AG04450 (cell line): ENCODE measurements around the gene CUEDC1. TPM values are rescaled to one million over a fixed set of nuclear protein-coding genes. Genes with fewer than 3 reads are reported as not detected.

ENCODE experiments used
- CTCF ChIA-PET: fragments of 300-600, 350-600 bp; formaldehyde crosslinking; extraction: SDS; loops from one replicate; lab custom pipeline; 2022; ENCODE audit warnings: antibody characterized with exemption, inconsistent platforms; lab: Charles Lee
- POLR2A ChIA-PET: fragments of 350-600 bp; formaldehyde crosslinking; extraction: SDS; loops from one replicate; lab custom pipeline; 2021; ENCODE audit warnings: antibody characterized with exemption, inconsistent platforms; lab: Yijun Ruan, JAX
- DNase-seq: peaks from one replicate; pipeline ENCODE4 v3.0.0-alpha.2; 2011; ENCODE audit warnings: low read depth, low spot score
- H3K27ac ChIP-seq: one replicate; pipeline ENCODE4 v1.5.1; 2012; ENCODE audit warnings: low read depth, low read length, control low read depth
- H3K27me3 ChIP-seq: one replicate; pipeline ENCODE4 v1.6.0; 2012; ENCODE audit warnings: low read length; ENCODE audit not compliant: control insufficient read depth, insufficient read depth
- H3K4me3 ChIP-seq: 2 replicates; pipeline ENCODE4 v1.5.1; 2011; ENCODE audit warnings: mild to moderate bottlenecking, low read depth, low read length, control low read depth
- H3K9me3 ChIP-seq: 2 replicates; pipeline ENCODE4 v1.5.1; 2012; ENCODE audit warnings: low read length; ENCODE audit not compliant: control insufficient read depth, insufficient read depth
- polyA plus RNA-seq: library from polyadenylated mRNA; depleted of rRNA; stranded (reverse); fragments of >200 nt; gene quantifications from 2 replicates; pipeline ENCODE4 v1.2.3, GENCODE V29; 2011
- TF ChIP-seq, protein P1 (sequence below): IDR thresholded peaks from 2 replicates; pipeline ENCODE4 v1.5.1; 2011; ENCODE audit warnings: low read depth, low read length, control low read depth, inconsistent platforms

The CUEDC1 gene
- polyA plus RNA-seq, 1 experiment = 21.6 TPM

DNA sequence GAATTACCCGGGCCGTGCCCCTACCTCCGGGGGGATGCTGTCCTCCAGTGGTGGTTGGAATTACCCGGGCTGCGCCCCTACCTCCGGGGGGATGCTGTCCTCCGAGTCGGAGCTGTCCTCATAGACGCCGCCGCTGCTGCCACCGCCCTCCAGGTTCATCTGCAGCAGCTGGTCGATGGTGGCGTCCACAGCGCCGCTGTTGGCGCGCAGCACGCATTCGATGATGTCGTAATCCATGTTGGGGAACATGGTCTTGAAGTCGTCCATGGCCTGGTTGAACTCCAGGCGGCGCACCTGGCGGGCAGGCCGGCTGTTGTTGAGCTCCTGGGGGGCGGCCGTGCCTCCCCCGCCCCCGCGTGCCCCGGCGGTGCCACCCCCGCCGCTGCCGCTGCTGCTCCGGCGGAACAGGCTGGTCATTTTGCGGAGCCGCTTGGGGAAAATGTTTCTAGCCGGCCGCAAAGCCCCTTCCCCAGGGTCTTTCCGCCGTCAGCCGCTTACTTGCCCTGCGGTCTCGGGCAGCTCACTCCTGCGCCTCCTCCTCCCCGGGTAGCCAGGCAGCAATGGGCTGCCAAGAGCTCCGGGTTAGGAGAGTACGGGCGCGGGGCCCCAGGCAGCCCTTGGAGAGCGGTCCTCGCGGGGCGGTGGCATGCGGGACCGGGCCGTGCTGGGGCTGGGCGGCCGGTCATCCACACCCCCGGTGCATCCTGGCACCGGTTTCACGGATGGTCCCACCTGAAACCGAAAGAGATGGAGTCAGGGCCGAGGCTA is 69.9 kb downstream of the CUEDC1 start:
- DNase-seq = no peak
- no peaks in the 10 kb centered on the region for H3K9me3 ChIP-seq
- CTCF ChIA-PET = no interaction called here
- no peak overlapping the region for H3K27ac ChIP-seq
- no peaks in the 10 kb centered on the region for H3K27me3 ChIP-seq
- POLR2A ChIA-PET = interaction anchor here (0.7 kb wide), 1 partner anchor 88 kb away, joined by 3 read pairs; no protein-coding TSS in a partner anchor
- no peak overlapping the region for H3K4me3 ChIP-seq
- TF ChIP-seq, protein P1, sequence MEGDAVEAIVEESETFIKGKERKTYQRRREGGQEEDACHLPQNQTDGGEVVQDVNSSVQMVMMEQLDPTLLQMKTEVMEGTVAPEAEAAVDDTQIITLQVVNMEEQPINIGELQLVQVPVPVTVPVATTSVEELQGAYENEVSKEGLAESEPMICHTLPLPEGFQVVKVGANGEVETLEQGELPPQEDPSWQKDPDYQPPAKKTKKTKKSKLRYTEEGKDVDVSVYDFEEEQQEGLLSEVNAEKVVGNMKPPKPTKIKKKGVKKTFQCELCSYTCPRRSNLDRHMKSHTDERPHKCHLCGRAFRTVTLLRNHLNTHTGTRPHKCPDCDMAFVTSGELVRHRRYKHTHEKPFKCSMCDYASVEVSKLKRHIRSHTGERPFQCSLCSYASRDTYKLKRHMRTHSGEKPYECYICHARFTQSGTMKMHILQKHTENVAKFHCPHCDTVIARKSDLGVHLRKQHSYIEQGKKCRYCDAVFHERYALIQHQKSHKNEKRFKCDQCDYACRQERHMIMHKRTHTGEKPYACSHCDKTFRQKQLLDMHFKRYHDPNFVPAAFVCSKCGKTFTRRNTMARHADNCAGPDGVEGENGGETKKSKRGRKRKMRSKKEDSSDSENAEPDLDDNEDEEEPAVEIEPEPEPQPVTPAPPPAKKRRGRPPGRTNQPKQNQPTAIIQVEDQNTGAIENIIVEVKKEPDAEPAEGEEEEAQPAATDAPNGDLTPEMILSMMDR = no peak

DNA sequence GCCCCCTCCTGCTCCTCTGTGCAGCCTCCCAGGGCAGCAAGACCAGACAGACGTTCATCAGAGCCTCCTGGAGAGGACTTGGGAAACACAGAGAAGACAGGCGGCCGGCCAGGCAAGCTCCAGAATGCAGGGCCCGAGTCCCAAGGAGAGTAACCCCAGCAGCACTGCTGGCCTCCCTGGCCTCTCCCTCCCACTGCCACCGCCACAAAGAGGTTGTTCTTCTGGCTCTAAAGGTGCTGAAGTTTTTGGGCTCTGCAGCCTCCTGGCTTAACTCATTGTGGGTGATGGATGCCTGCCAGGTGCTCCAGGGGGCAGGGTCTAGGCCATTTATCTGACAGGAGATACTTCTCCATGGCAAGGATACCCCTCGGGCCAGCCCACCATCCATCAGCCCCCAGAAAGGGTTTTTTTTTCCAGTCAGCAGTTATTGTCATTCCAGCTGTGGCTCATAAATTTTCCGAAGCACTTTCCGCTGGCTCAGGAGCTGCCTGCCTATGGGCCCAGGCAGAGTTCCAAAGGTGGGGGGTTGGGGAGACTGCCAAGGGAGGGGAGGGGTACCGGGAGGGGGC is 73.3 kb downstream of the CUEDC1 start:
- DNase-seq = no peak
- ChIA-PET POLR2A (interaction anchor here (0.7 to 1.3 kb wide), 4 partner anchors 9 to 72 kb away, joined by 3 to 9 read pairs (median 4); no protein-coding TSS in a partner anchor), CTCF (interaction anchor here (0.7 to 1.4 kb wide), 5 partner anchors 9 to 115 kb away, joined by 3 to 9 read pairs (median 3); no protein-coding TSS in a partner anchor)
- Histone ChIP-seq H3K9me3 (no peaks in the 10 kb centered on the region), H3K27me3 (no peaks in the 10 kb centered on the region), H3K4me3 (no peak overlapping the region), H3K27ac (peak overlapping the region; percentile 97)
- TF ChIP-seq, protein P1 = no peak

DNA sequence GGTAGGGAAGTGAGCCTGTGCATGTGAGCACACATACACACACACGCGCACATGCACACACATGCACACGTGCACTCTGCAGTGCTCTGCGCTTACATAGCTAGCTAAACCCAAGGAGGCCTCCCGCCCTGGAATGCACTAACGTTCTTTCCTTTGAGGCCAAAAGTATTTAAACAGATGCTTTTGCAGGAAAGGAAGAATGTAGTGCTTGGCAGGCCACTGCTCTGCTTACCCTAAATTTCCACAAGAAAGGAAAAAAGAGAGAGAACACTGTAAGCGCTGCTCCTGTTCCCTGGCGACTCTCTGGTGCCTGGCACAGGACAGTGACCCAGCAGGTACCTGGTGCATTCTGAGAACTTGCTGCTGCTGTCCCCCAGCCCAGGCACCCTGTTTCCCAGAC is 74.1 kb downstream of the CUEDC1 start:
- TF ChIP-seq, protein P1 = no peak
- no peaks in the 10 kb centered on the region for H3K27me3 ChIP-seq
- H3K27ac ChIP-seq = peak overlapping the region; percentile 97
- peak; percentile 87 for DNase-seq
- H3K4me3 ChIP-seq = no peak overlapping the region
- ChIA-PET CTCF (interaction anchor here (1.0 to 3.3 kb wide), 4 partner anchors 67 to 119 kb away, joined by 3 to 13 read pairs (median 4); no protein-coding TSS in a partner anchor), POLR2A (interaction anchor here (0.8 to 1.3 kb wide), 5 partner anchors 9 to 107 kb away, joined by 3 to 9 read pairs (median 4); partner anchors contain the start of gene VEZF1)
- no peaks in the 10 kb centered on the region for H3K9me3 ChIP-seq

DNA sequence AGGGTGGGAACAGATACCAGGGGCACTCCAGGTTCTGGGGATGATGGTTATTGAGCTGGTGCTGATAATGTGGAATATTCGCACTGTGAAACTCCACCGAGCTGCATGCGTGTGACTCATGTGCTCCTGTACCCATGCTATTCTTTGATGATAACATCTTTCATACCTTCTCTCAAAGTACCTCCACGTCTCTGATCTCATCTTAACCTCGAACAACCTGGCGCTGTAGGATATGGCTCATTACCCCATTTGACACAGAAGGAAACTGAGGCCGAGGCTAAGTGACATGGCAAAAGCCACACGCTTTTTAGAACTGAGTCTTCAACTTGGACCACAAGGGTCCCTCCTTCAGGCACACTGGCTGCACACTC is 75.1 kb downstream of the CUEDC1 start:
- ChIA-PET POLR2A (interaction anchor here (0.9 to 2.1 kb wide), 2 partner anchors 13 to 779 kb away, joined by 3 to 14 read pairs; no protein-coding TSS in a partner anchor), CTCF (interaction anchor here (0.6 to 7.7 kb wide), 4 partner anchors 11 to 120 kb away, joined by 3 to 89 read pairs (median 8); no protein-coding TSS in a partner anchor)
- H3K27me3 ChIP-seq = no peaks in the 10 kb centered on the region
- peak overlapping the region; percentile 97 for H3K27ac ChIP-seq
- DNase-seq = no peak
- H3K4me3 ChIP-seq = no peak overlapping the region
- no peaks in the 10 kb centered on the region for H3K9me3 ChIP-seq
- TF ChIP-seq, protein P1 = no peak
